GM04503 (cell line): ENCODE measurements around the gene GOLGB1.
"Not testable (repeated sequence)": the region's sequence is repeated elsewhere in the genome, so short reads cannot be mapped to it uniquely, and the experiment has no call there.

ENCODE experiments used
- DNase-seq: peaks from one replicate; pipeline ENCODE4 v3.0.0-alpha.2; 2012; ENCODE audit warnings: low read depth

Gene GOLGB1

GRCh38 chr3:121739902-121740301, 9.6 kb downstream of the GOLGB1 start:
- no peak for DNase-seq

DNA sequence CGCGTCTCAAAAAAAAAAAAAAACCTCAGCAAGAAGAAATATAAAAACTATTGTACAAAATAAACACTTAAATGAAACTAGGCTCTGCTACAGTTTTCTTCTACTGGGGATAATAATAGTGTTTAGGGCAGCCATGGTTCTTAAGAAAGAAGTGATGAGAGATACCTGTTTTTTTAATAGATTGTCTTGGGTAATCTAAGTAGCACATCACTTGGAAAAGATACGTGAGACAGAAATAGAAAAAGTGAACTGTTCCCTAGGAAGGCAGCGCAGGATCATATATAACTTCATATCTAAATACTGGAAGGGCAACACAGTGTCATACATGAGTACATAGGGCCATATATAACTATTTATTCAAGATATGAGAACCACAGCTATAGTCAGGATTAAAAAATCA, 11.9 kb downstream of the GOLGB1 start:
- DNase-seq, result no peak

DNA sequence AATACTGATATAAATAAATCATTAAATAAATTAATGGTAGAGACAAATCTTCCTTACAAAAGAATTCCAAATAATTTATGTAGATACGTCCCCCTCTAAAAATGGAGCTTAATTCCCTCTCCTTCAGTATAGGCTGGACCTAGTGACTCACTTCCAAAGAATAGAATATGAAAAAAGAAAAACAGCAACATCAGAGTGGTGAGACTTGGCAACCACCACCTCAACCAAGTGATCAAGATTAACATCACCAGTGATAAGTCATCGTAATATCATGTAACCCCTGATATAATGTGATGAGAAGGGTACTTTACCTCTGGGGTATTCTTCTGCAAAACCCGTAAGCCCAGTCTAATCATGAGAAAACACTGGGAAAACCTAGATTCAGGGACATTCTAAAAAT, 13.4 kb downstream of the GOLGB1 start:
- no peak for DNase-seq

DNA sequence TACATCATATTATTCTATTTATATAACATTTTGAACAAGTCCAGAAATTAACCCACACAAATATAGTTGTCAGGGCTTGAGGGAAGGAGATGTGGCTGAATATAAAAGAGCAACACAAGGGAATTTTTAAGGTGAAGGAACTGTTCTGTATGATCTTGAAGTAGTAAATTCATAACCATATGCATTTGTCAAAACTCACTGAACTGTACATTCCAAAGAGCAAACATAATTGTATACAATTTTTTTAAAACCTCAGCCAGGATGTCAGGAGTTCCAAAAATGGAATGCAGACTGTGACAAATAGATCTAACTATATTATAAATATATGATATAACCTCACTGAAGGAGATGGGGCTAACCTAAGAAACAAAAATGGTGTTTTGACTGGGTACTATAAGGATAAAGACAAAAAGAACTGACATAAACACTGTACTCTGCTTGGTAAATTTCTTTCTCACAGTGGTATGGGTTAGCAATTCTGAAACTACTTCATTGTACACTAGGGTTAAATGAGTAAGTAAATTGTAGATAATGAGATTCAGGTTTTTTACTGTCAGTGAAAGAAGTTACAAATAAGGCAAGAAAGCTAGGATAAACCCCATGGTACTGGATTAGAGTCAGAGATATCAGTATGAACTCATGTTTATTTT, 14.4 kb downstream of the GOLGB1 start:
- no peak for DNase-seq

DNA sequence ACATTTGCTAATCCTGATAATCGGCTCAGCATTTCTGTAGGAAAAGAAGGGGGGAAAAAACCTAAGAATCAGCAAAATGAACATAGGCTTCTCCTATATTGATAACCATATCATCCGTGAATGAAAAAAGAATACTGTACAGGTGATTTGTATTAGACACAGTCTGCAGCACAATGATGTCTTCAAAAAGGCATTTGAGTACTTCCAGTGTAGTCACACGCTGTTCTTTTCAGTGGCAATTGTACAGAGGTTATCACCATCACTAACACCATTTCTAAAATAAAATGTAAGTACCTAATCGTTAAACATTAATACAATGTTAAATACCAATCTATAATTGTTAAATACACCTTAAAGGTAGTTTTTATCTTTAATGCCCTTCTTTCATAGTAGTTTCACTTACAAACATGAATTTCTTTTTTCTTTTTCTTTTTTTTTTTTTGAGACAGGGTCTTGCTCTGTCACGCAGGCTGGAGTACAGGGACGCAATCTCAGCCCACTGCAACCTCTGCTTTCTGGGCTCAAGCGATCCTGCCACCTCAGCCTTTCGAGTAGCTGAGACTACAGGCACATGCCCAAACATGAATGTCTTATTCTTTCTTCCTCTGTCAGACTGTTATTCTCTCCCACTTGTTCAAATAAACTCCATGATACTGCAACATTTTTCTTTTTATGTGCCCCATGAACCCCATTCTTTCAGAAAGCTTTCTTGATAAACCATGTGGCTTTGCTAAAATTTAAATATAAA, 18.4 kb downstream of the GOLGB1 start:
- no peak for DNase-seq

- DNase-seq, result no peak
Observed at GRCh38 chr3:121724130-121724529, 25.4 kb downstream of the GOLGB1 start.

DNA sequence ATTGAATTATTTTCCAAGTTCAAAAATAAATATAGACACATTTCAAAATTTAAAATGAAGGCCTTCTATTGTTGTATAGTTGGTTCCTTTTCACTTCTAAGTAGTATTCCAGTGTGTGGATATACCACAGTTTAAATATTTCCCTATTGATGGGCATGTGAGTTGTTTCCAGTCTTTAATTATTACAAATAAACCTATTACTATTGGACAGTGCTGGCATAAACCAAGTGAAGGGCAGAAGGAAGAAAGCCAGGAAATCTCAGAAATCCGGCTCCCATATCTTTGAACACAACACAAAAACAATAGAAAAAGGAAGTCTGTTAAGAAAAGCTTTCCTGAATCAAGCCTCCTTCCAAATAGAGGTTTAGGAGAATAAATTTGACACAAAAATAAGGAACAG, 26.1 kb downstream of the GOLGB1 start:
- no peak for DNase-seq

DNA sequence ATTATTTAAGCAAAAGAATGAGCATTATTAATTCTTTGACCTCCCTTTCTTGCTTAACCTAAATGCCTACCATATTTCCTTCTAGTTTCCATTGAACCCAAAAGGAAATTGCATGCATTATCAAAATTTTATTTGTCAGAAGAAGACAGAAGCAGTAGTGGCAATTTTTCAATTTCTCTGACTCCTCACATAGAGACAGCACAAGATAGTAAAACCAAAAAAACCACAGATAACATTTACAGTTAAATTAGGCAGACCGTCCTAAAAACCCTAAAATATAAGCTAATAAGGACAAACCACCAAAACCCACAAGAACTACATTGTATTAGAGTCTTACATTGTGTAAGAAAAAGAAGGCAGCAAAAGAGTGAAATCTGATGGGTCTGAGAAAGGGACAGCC, 27.1 kb downstream of the GOLGB1 start:
- DNase-seq, result no peak

- DNase-seq, result no peak
Observed at GRCh38 chr3:121720163-121720562, 29.4 kb downstream of the GOLGB1 start.

GRCh38 chr3:121719423-121719822, 30.1 kb downstream of the GOLGB1 start:
- no peak for DNase-seq

- DNase-seq, result no peak
Observed at GRCh38 chr3:121718205-121718846, 31.2 kb downstream of the GOLGB1 start.

GRCh38 chr3:121710347-121710746, 39.2 kb downstream of the GOLGB1 start:
- DNase-seq, result no peak

GRCh38 chr3:121707531-121708273, 41.8 kb downstream of the GOLGB1 start:
- no peak for DNase-seq

GRCh38 chr3:121705541-121705940, 44.0 kb downstream of the GOLGB1 start:
- no peak for DNase-seq

DNA sequence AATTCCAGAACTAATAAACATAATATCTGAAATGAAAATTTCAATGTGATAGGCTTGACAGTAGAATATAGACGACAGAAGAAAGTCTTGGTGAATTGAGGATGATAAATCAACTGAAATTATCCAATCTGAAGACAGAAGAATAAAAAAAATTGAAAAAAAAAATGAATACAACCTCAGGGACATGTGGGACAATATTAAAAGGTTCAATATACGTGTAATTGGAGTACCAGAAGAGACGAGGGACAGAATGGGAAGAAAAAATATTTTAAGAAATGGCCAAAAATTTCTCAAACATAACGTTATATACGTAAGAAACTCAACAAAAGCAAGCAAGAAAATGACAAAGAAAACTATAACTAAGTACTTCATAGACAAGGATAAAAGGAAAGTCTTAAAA, 45.6 kb downstream of the GOLGB1 start:
- no peak for DNase-seq

DNA sequence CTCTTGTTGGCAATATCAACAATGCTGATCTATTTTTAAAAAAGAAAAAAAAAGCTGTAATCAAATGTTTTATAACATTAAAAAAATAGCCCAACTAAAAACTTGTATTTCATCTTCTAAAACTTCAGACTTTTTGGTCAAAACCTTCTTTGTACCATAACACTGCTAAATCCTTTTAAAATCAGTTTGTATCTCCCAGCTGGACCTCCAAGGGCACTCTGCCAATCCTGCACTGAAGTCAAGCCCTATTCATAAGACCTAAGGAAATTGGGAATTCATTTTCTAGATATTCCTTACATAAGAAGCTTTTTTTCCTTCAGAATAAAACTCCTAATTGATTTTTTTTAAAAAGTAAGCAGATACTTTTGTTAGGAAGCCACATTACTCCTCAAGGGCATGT, 50.6 kb downstream of the GOLGB1 start:
- DNase-seq, result no peak

- DNase-seq, result no peak
Observed at GRCh38 chr3:121698476-121698875, 51.1 kb downstream of the GOLGB1 start.

- DNase-seq, result no peak
Observed at GRCh38 chr3:121696186-121696585, 53.4 kb downstream of the GOLGB1 start.

- DNase-seq, result no peak
Observed at GRCh38 chr3:121692010-121692699, 57.4 kb downstream of the GOLGB1 start.

GRCh38 chr3:121690777-121691405, 58.6 kb downstream of the GOLGB1 start:
- DNase-seq, result no peak

GRCh38 chr3:121688747-121689146, 60.8 kb downstream of the GOLGB1 start:
- not testable (repeated sequence) for DNase-seq

GRCh38 chr3:121681792-121682191, 67.7 kb downstream of the GOLGB1 start:
- DNase-seq, result no peak
